IMR-90 (cell line): ENCODE measurements around the gene SMAD7. TPM values are rescaled to one million over a fixed set of nuclear protein-coding genes. Genes with fewer than 3 reads are reported as not detected.
A peak's percentile ranks its signal among the peaks of the same experiment; 100 is the strongest.

Experiments
- ATAC-seq: fragments of 200-7000 bp; cut with Tn5 transposase; 2 replicates; pipeline ENCODE4 v1.9.1; 2020; ENCODE audit warnings: low read depth, mild to moderate bottlenecking, moderate library complexity
- BruUV-seq: library from RNA; stranded (reverse); fragments of 400-500 nt; replicated peaks from 2 replicates; lab custom pipeline; 2021; lab: Mats Ljungman, UMichigan
- CTCF ChIA-PET: fragments of 300-600 bp; formaldehyde crosslinking; extraction: SDS; loops from one replicate; lab custom pipeline; 2021; ENCODE audit warnings: antibody characterized with exemption; lab: Yijun Ruan, JAX
- POLR2A ChIA-PET: fragments of 300-600 bp; sonication (Branson Sonifier 250); formaldehyde crosslinking; loops from one replicate; lab custom pipeline; 2022; ENCODE audit warnings: antibody characterized with exemption; ENCODE audit not compliant: unreplicated experiment; lab: Charles Lee
- DNase-seq: peaks from one replicate; pipeline ENCODE4 v3.0.0; 2013
- H2AFZ ChIP-seq: replicated peaks from 2 replicates; pipeline ENCODE3; 2013; ENCODE audit warnings: low read length, mild to moderate bottlenecking; ENCODE audit not compliant: poor library complexity
- H2AK5ac ChIP-seq: 2 replicates; pipeline ENCODE4 v1.6.1; 2013; ENCODE audit warnings: low read depth, low read length, inconsistent platforms
- H2AK9ac ChIP-seq: replicated peaks from 2 replicates; pipeline ENCODE3; 2013; ENCODE audit warnings: mild to moderate bottlenecking, low read depth, low read length, moderate library complexity; ENCODE audit not compliant: poor library complexity
- H2BK120ac ChIP-seq: 2 replicates; pipeline ENCODE4 v1.6.1; 2013; ENCODE audit warnings: low read depth, low read length, inconsistent platforms
- H2BK15ac ChIP-seq: 3 replicates; pipeline ENCODE4 v1.6.1; 2013; ENCODE audit warnings: low read depth, low read length, inconsistent platforms
- H2BK20ac ChIP-seq: 2 replicates; pipeline ENCODE4 v1.6.1; 2013; ENCODE audit warnings: low read depth, mild to moderate bottlenecking, inconsistent platforms, low read length, moderate library complexity
- H2BK5ac ChIP-seq: 2 replicates; pipeline ENCODE4 v1.6.1; 2013; ENCODE audit warnings: mild to moderate bottlenecking, low read depth, low read length, inconsistent platforms; ENCODE audit not compliant: poor library complexity, severe bottlenecking
- H3K14ac ChIP-seq: replicated peaks from 2 replicates; pipeline ENCODE4 v1.6.1; 2013; ENCODE audit warnings: low read depth, low read length, inconsistent platforms
- H3K18ac ChIP-seq: 2 replicates; pipeline ENCODE4 v1.6.1; 2013; ENCODE audit warnings: low read depth, low read length, control low read depth
- H3K23ac ChIP-seq: 2 replicates; pipeline ENCODE4 v1.6.1; 2013; ENCODE audit warnings: low read depth, low read length, inconsistent platforms
- H3K27ac ChIP-seq: 2 replicates; pipeline ENCODE4 v1.5.1; 2013; ENCODE audit warnings: mild to moderate bottlenecking, control low read depth, low read length; ENCODE audit not compliant: insufficient read depth
- H3K27me3 ChIP-seq: 2 replicates; pipeline ENCODE4 v1.6.1; 2013; ENCODE audit warnings: low read length; ENCODE audit not compliant: control insufficient read depth, insufficient read depth
- H3K36me3 ChIP-seq: 2 replicates; pipeline ENCODE4 v1.6.1; 2013; ENCODE audit warnings: low read length, mixed read lengths; ENCODE audit not compliant: control insufficient read depth, insufficient read depth
- H3K4ac ChIP-seq: 2 replicates; pipeline ENCODE4 v1.6.1; 2013; ENCODE audit warnings: low read depth, low read length, inconsistent platforms
- H3K4me1 ChIP-seq: 2 replicates; pipeline ENCODE4 v1.6.1; 2013; ENCODE audit warnings: low read length, mixed read lengths; ENCODE audit not compliant: control insufficient read depth, insufficient read depth
- H3K4me2 ChIP-seq: 2 replicates; pipeline ENCODE4 v1.6.1; 2013; ENCODE audit warnings: low read depth, mild to moderate bottlenecking, control low read depth, low read length, moderate library complexity
- H3K4me3 ChIP-seq: 2 replicates; pipeline ENCODE4 v1.5.1; 2013; ENCODE audit warnings: low read depth, mild to moderate bottlenecking, control low read depth, low read length, moderate library complexity; ENCODE audit not compliant: insufficient read depth
- H3K56ac ChIP-seq: 2 replicates; pipeline ENCODE4 v1.6.1; 2013; ENCODE audit warnings: low read length, inconsistent platforms; ENCODE audit not compliant: insufficient read depth; ENCODE audit errors: extremely low read depth
- H3K79me1 ChIP-seq, 2 experiments: 2 replicates each; pipeline ENCODE4 v1.6.1; 2013; ENCODE audit warnings: low read length in 2 of 2, inconsistent platforms in 1 of 2, low read depth in 1 of 2
- H3K9ac ChIP-seq: 2 replicates; pipeline ENCODE4 v1.6.1; 2013; ENCODE audit warnings: low read depth, low read length, control low read depth
- H3K9me1 ChIP-seq: 2 replicates; pipeline ENCODE4 v1.6.1; 2013; ENCODE audit warnings: low read length, inconsistent platforms; ENCODE audit not compliant: insufficient read depth
- H3K9me3 ChIP-seq: 2 replicates; pipeline ENCODE4 v1.6.1; 2013; ENCODE audit warnings: low read length; ENCODE audit not compliant: control insufficient read depth, insufficient read depth
- H4K20me1 ChIP-seq: 2 replicates; pipeline ENCODE4 v1.6.1; 2013; ENCODE audit warnings: low read length, inconsistent platforms; ENCODE audit not compliant: insufficient read depth
- H4K5ac ChIP-seq: 2 replicates; pipeline ENCODE4 v1.6.1; 2013; ENCODE audit warnings: mild to moderate bottlenecking, low read depth, low read length, control low read depth
- H4K8ac ChIP-seq, 2 experiments: 2 replicates each; pipeline ENCODE4 v1.6.1; 2013; ENCODE audit warnings: low read depth in 2 of 2, low read length in 2 of 2, control low read depth in 1 of 2, inconsistent platforms in 1 of 2
- H4K91ac ChIP-seq: 2 replicates; pipeline ENCODE4 v1.6.1; 2013; ENCODE audit warnings: low read depth, low read length, inconsistent platforms; ENCODE audit not compliant: insufficient read depth
- CTCF ChIP-seq: conservative IDR thresholded peaks from 2 replicates; pipeline ENCODE4 v1.5.1; 2012; ENCODE audit warnings: mild to moderate bottlenecking, low read depth, low read length, improper control_type of control experiment
- MAFK ChIP-seq: IDR thresholded peaks from 2 replicates; pipeline ENCODE4 v1.6.1; 2012; ENCODE audit warnings: low read depth, low read length, improper control_type of control experiment
- POLR2A ChIP-seq: IDR thresholded peaks from 2 replicates; pipeline ENCODE4 v1.6.1; 2012; ENCODE audit warnings: mild to moderate bottlenecking, low read depth, low read length
- RAD21 ChIP-seq: IDR thresholded peaks from 2 replicates; pipeline ENCODE4 v1.6.1; 2012; ENCODE audit warnings: low read length, improper control_type of control experiment
- RCOR1 ChIP-seq: IDR thresholded peaks from 2 replicates; pipeline ENCODE4 v1.6.1; 2012; ENCODE audit warnings: mild to moderate bottlenecking, low read length, improper control_type of control experiment; ENCODE audit not compliant: insufficient replicate concordance
- SMC3 ChIP-seq: fragments of 150-350 bp; IDR thresholded peaks from 2 replicates; pipeline ENCODE4 v1.6.1; 2016; ENCODE audit warnings: low read depth, mild to moderate bottlenecking, antibody characterized with exemption, low read length, moderate library complexity
- WGBS, 2 experiments: methylation state at CpG; one replicate each; pipeline versions ENCODE4 v1.1.5 to v1.1.7; 2013; ENCODE audit warnings: missing lambda C conversion rate in 2 of 2; ENCODE audit not compliant: insufficient read length in 1 of 2; ENCODE audit errors: extremely low coverage in 2 of 2; 5-methylcytosine and 5-hydroxymethylcytosine counted together
- dilution Hi-C: fragments of 300-500 bp; cut with HindIII; formaldehyde crosslinking; loops from one replicate; pipeline ENCODE4 v1.14.3; 2018; ENCODE audit warnings: low sequenced_read_pairs; ENCODE audit not compliant: unreplicated experiment
- in situ Hi-C: fragments of 300-500 bp; cut with MboI; formaldehyde crosslinking; loops from 3 replicates; pipeline ENCODE4 v1.14.3; 2019; ENCODE audit warnings: low sequenced_read_pairs, inconsistent platforms, mixed read lengths
- intact Hi-C: fragments of 100-400 bp; cut with micrococcal nuclease; formaldehyde crosslinking; loops from 2 replicates; pipeline ENCODE4 v1.10.0; 2022
- polyA plus RNA-seq, 3 experiments: library from polyadenylated mRNA; depleted of rRNA; stranded (reverse); fragments of >200 nt; gene quantifications; 2 replicates each; pipeline ENCODE4 v1.2.3, GENCODE V29; 2012; ENCODE audit warnings: low replicate concordance in 1 of 3
- total RNA-seq: library from RNA; depleted of rRNA; stranded (reverse); fragments of >200 nt; gene quantifications from 2 replicates; pipeline ENCODE4 v1.2.3, GENCODE V29; 2012

The SMAD7 gene
- total and polyA plus RNA-seq, 2 of the 4 experiments (the other 2 are of a cell fraction): 15.8 to 17.6 TPM

- Histone ChIP-seq H3K14ac (no peak overlapping the region), H2AK5ac (no peak overlapping the region), H3K4me3 (no peak overlapping the region), H3K79me1 (peaks cover 0 to 10% of the 10 kb centered on the region in 2 experiments; a peak in 2 of 4 replicates), H2BK120ac (no peak overlapping the region), H3K4ac (no peak overlapping the region), H3K4me2 (no peak overlapping the region), H4K20me1 (no peaks in the 10 kb centered on the region), H4K5ac (no peak overlapping the region), H2BK15ac (no peak overlapping the region), H3K4me1 (peaks cover 19% of the 10 kb centered on the region), H3K27me3 (no peaks in the 10 kb centered on the region), H3K9me1 (peaks cover 14% of the 10 kb centered on the region), H4K91ac (peak overlapping the region; percentile 32; the same call in 1 of the 2 replicates), H3K27ac (no peak overlapping the region), H2AK9ac (no peak overlapping the region), H4K8ac (no peak overlapping the region), H3K9me3 (no peaks in the 10 kb centered on the region), H2AFZ (no peak overlapping the region), H3K36me3 (no peaks in the 10 kb centered on the region), H3K56ac (no peak overlapping the region), H3K9ac (no peak overlapping the region), H3K18ac (no peak overlapping the region), H3K23ac (no peak overlapping the region), H2BK20ac (no peak overlapping the region), H2BK5ac (no peak overlapping the region)
- TF ChIP-seq CTCF (no peak), SMC3 (no peak), RAD21 (no peak), POLR2A (no peak), RCOR1 (no peak), MAFK (no peak)
- intact Hi-C loops (no loop called here), dilution Hi-C loops (no loop called here), in situ Hi-C loops (no loop called here)
- DNase-seq (no peak), ATAC-seq (no peak)
- POLR2A ChIA-PET: no interaction called here
- CTCF ChIA-PET: no interaction called here
- BruUV-seq: no TSS peak
- no CpG with 5 or more reads among the region's 9 CpGs for WGBS, 2 experiments
Measured at GRCh38 chr18:48977914-48978313, 27.1 kb upstream of the SMAD7 start.
